ENCODE measurements around the gene DEPDC4.
A peak's percentile ranks its signal among the peaks of the same experiment; 100 is the strongest.

The DEPDC4 gene

DNA sequence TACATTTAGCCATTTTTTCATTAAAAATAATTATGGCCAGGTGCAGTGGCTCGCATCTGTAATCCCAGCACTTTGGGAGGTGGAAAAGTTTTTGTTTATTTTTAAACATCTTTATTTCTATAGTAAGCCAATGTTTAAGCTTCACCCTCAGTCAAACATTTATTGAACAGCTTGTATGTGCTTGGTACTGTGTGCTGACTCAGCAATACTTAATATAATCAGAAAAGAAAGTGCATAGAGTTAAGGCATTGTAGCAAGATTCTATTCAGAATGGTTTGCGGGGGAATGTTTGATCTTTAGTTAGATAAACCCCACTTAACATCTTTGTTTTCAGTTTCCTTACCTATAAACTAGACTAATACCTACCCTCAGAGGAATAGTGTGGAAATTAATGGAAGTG, 55.2 kb downstream of the DEPDC4 start:
- DNase-seq, result no peak

DNA sequence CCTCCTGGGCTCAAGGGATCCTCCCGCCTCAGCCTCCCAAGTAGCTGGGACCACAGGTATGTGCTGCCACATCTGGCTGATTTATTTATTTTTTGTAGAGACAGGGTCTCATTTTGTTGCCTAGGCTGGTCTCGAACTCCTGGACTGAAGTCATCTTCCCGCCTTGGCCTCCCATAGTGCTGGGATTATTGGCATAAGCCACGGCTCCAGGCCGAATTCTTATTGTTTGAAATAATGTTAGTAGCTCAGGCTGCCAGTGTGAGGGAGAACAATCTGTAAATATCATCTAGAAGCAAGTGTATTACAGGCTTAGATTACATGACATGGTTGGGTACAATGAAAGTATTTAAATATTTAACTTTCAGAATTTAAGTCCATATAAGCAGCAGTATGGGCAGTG, 58.0 kb downstream of the DEPDC4 start:
- DNase-seq, result no peak

DNA sequence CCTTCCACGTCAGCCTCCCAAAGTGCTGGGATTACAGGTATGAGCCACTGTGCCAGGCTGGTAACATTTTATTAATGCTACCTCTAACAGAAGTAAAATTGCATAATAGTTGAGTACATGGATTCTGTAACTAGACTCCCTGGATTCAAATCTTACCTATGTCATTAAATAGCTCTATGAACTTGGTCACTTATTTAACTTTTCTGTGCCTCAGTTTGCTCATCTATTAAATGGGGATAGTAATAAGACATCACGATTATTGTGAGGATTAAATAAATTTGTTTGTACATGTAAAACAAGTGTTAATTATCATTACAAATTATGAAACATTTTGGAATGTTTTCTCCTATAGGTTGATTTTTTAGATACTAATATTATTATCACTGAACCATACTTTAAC, 59.6 kb downstream of the DEPDC4 start:
- no peak for DNase-seq

DNA sequence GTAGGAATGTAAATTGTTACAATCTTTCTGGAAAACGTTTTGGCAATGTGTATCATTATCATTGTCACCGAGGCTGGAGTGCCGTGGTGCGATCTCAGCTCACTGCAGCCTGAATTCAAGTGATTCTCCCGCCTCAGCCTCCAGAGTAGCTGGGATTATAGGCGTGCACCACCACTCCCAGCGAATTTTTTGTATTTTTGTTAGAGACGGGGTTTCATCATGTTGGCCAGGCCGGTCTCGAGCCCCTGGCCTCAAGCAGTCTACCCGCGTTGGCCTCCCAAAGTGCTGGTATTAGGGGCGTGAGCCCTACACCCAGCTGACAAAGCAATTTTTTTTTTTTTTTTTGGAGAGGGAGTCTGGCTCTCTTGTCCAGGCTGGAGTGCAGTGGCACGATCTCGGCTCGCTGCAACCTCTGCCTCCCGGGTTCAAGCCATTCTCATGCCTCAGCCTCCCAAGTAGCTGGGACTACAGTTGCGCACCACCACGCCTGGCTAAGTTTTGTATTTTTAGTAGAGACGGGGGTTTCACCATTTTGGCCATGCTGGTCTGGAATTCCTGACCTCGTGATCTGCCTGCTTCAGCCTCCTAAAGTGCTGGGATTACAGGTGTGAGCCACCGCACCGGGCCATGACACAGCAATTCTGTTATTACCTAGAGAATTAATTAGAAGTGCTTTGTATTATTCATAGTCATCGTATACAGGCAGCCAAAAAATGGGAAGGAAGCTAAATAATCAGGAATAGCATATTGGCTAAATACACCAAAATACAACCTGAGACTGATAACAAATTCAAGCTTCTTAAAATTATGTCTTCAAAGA, 65.1 kb downstream of the DEPDC4 start:
- DNase-seq, result no peak

DNA sequence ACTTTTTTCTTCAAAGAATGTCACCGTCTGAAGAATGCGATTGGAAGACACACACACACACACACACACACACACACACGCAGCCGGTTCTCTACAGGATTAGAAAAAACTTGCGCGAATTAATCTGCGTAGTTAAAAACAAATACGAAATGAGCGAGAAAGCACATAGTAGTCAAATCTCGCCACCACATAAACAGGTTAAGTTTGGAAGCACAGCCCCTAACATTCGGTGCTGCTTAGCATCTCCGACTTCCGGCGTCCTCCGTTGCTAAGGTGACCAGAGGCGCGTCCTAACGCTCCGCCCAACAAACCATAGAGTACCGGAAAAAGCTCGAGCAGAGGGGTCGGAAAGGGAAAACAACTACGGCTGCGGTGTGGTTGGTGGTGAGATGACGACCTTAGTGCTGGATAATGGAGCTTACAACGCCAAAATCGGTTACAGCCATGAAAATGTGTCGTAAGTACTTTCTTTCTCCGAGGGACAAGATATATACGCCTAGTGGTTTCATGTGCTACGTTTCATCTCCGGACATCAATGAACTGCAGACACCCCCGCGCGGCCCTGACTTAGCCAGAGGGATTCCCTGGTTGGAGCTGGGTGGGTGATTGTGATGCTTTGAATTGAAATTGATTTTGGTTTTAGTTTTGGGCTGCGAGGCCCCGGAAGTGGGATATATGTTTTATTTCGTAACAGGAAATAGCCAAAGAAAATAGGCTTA, 66.3 kb downstream of the DEPDC4 start, which contains the start of gene ACTR6:
TSS of gene ACTR6 (plus strand) at position 353 of the 719 bp plus-strand sequence. CDS start at position 390, 37 bp downstream.
- DNase-seq, result peak; percentile 97

DNA sequence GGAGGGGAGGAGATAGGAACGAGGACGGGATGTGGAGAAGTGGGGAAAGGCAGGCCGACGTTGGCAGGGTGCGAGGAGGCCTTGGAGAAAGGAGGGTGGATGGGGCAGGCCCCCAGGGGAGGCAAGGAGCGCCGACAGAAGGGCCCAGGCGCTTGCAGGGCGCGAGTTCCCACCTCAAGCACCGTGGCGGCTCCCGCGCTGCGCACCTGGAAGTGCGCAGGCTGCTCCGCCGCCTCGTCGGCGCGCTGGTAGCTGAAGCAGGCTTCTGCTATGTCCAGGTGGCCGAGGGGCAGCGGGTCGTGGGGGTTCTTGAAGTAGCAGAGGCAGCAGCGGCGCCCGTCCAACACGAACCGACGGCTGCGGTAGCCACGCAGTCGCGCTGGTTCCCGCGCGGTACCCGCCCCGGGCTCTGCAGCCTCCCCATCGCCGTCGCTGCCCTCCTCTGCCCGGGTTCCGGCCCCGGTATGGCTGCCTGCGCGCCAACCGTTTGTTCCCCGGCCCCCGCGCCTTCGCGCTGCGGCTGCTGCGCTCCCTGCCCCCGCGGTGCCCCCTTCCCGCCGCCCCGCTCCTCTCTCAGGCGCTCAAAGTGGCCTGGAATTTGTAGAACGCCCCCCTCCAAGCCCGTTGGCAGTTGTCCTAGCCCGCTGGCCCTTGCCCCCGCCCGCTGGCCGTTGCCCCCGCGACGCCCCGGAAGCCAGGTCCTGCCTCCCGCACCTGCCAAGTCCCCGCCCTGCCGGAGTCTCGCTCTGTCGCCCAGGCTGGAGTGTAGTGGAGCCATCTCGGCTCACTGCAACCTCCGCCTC, 67.3 kb downstream of the DEPDC4 start:
- DNase-seq, result peak; percentile 86

DNA sequence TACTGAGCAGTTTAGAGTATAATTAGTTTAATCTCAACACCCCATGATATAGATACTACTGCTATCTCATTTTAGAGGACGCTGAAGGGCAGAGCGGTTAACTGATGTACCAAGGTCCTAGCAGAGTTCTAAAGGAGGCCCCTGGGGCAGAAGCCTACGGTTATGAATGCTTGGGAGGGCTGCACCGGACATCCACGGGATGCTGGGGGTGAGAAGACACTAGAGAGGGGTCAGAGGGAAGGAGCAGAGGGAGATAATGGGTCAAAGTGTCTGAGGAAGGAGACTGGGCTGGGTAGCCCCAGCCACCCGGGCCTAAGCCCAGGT, 67.9 kb downstream of the DEPDC4 start:
- no peak for DNase-seq

DNA sequence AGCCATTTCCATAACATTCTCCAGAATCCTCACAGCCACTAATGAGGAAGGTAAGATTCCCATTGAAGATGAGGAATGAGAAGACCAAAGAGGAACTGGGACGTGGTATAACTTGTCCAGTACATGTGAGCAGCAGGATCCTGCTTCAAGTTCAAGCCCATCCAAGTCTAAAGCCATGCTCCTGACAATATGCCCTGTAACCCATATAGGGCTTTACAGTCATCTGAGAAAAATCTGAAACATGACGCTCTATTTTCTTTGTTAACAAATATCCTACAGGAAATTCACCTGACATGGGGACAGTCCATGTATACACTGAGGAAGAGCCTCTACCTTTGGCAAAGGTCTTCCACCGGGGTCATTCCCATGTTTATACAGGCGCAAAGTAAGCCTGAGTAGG, 69.4 kb downstream of the DEPDC4 start:
- DNase-seq, result no peak

DNA sequence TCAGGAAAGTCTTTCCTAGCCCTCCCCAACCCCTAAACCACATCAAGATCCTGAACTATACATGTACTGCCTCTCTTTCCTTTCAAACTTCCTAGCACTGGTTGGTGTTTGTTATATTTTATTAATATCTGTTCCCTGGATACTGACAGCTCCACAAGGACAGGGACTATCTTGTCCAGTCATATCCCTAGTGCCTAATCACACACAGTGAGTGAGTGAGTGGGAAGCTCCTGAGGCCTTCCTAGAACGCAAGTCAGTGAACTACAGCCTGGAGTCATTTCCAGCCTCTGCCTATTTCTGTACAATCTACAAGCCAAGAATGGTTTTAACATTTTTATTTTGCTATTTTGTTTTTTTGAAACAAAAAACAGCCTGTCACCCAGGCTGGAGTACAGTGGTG, 73.8 kb downstream of the DEPDC4 start:
- DNase-seq, result no peak

All from activated CD4-positive, alpha-beta T cell treated with anti-CD3 and anti-CD28 coated beads, Interleukin-10, Interleukin-2, amounts not matched to agents 100 ng/mL and 50 ng/mL, durations not matched to agents 16 hours and 8 hours (primary cell).